Caki2 (cell line): Measurements from ENCODE around the gene MAP2K4. TPM values are rescaled to one million over a fixed set of nuclear protein-coding genes. Genes with fewer than 3 reads are reported as not detected.
"Not testable (repeated sequence)": the region's sequence is repeated elsewhere in the genome, so short reads cannot be mapped to it uniquely, and the experiment has no call there.

Source experiments
- DNase-seq: peaks from one replicate; pipeline ENCODE4 v3.0.0-alpha.2; 2015; ENCODE audit warnings: low read depth
- in situ Hi-C: cut with HindIII; loops from 2 replicates; pipeline ENCODE4 v1.10.0; 2016; ENCODE audit warnings: low sequenced_read_pairs, low pct_unique_long_range_greater_than_20kb, mixed read lengths
- total RNA-seq: library from RNA; depleted of rRNA; stranded (reverse); fragments of >200 nt; shearing (Covaris generic); gene quantifications from 2 replicates; pipeline ENCODE4 v1.2.3, GENCODE V29; 2014; ENCODE audit warnings: low replicate concordance

The MAP2K4 gene
- total RNA-seq, 1 experiment from 2014 or later = 20.2 TPM

GRCh38 chr17:12118617-12119016 lies 97.9 kb downstream of the MAP2K4 start:
- no peak for DNase-seq
- in situ Hi-C loops = no loop called here

DNA sequence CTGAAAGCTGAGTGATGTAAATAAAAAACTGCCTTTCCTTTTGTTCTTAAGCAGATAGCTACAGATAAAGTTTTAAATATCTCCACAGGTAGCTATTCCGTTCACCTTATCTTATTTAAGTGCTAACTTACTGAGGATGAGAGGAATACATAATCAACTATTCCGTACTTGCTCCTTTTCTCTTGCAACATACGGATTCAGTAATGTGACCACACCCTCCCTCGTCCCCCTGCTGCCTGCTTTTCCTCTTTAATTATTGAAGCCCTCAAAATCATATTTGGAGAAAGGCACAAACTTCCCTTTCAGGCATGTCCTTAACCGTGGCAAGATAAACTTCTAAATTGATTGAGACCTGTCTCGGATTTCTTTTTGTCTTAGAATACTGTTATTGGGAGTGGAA lies 101.4 kb downstream of the MAP2K4 start:
- in situ Hi-C loops = no loop called here
- no peak for DNase-seq

DNA sequence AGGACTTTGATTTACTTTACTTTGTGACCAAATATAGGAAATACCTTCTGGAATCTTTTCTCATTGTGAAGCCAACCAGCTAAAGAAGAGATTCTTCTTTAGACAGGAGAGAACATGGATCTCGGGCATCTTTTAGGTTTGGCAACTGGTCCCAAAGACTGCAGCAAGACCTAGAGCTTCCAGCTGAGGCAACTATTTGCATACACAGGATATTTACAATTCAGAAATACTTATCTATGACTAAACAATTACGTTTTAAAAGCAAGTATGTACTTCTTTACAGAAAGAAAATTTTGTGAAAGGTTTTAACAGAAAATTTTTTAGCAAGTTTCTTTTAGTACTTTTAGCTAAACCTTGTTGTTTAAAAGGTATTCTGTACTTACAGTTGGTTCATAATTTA lies 106.5 kb downstream of the MAP2K4 start:
- DNase-seq = no peak
- in situ Hi-C loops = no loop called here

DNA sequence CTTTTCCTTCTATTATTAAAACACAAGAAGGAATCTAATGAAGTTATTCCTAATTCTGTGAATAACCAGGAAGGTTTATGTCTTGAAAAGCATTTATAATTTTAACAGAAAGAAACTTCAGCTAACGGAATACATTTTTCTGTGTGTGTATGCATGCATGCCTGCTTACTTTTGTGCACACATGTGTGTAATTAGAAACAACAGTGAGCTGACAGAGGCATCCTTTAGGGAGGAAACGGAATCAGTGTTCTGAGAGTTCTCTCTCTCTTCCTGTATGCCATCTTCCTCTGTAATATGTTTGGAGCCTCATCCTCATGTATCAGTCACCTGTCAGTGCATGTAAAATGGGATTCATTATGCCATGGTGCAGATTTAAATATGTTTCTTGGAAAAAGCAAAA lies 107.0 kb downstream of the MAP2K4 start:
- no peak for DNase-seq
- in situ Hi-C loops = no loop called here

DNA sequence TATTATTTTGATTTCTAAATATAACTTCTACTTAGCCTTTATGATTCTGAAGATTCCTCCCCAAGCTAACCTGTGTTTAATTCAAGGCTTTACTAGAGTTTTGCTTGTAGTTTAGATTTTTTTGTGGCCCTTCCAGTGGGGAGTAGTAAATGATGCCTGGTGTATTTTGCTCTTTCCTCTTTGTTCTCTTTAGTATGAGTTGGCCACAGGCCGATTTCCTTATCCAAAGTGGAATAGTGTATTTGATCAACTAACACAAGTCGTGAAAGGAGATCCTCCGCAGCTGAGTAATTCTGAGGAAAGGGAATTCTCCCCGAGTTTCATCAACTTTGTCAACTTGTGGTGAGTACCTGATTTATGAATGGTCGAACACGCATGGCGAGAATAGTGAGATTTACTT lies 108.3 kb downstream of the MAP2K4 start:
- DNase-seq = no peak
- in situ Hi-C loops = no loop called here

- in situ Hi-C loops = no loop called here
- DNase-seq = no peak
Measured at GRCh38 chr17:12133183-12133582, 112.5 kb downstream of the MAP2K4 start.

GRCh38 chr17:12134101-12134500 lies 113.4 kb downstream of the MAP2K4 start:
- in situ Hi-C loops = no loop called here
- DNase-seq = no peak

DNA sequence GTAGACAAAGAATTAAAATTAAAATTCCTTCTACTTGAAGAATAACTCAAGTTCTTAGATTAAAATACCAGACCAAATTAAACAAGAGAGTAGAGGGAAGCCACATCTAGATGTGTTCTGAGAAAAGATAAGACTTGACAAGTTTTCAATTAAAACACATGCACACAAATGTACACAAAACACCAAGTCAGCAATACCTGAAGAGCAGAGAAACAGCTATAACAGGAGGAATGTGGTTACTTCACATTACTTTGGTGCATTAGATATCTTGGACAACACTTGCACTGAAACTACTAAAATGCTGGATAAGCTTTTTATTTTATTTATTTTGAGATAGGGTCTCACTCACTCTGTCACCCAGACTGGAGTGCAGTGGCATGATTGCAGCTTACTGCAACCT lies 113.9 kb downstream of the MAP2K4 start:
- no peak for DNase-seq
- in situ Hi-C loops = no loop called here

DNA sequence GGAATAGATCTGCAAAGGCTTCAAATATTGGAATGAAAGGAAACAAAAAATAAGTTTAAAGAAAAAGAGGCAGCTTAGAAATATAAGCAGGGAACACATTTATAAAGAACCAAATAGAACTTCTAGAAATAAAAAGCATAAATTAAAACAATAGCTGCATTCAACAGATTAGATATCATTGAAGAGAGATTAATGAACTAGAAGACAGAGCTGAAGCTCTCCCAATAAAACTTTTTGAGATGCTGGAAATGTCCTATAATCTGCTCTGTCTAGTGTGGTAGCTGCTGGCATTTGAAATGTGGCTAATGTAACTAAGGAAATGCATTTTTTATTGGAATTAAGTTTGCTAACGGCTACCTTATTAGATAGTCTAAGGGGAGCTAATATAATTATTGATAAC lies 115.6 kb downstream of the MAP2K4 start:
- DNase-seq = no peak
- in situ Hi-C loops = no loop called here

DNA sequence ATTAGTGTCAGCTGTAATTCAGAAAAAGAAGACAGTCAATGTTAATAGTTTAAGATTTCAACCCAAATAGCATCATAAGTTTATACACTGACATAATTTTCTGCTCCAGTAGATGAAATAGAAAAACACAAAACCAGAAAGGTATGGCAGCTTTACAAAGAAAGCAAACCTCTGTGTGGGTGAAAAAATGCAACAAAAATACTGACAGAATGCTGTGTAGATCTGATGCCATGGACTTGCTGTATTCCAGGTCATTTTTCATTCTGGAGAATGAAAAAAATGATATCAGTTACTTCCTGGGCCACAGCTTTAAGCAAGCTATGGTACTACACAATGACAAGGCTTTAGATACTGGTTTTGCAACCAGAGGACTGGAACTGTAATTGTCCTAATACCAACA lies 116.0 kb downstream of the MAP2K4 start:
- no peak for DNase-seq
- in situ Hi-C loops = no loop called here

GRCh38 chr17:12137859-12138258 lies 117.2 kb downstream of the MAP2K4 start:
- in situ Hi-C loops = no loop called here

DNA sequence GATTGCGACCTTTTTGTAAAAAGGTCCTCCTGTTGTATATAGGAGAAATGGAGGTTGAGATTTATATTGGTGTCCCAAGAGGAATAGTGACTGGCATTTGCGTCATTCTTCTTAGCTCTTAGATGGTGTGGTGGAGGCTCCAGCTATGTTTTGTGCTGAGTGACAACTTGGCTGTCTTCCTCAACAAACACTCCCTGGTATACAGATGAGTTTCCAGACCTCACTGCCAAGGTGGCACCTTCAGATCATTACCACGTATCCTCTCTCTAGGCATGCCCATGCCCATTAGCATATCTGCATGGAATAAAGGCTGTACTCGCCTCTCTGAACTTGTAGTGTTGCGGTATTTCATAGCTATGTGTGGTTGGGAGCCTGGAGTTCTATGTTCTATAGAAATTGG lies 120.0 kb downstream of the MAP2K4 start:
- DNase-seq = no peak
- in situ Hi-C loops = no loop called here

More at GRCh38 chr17:12137859-12138258, 117.2 kb downstream of the MAP2K4 start:
- no peak for DNase-seq

- in situ Hi-C loops = not testable (repeated sequence)
Measured at GRCh38 chr17:12162187-12162586, 141.5 kb downstream of the MAP2K4 start.

DNA sequence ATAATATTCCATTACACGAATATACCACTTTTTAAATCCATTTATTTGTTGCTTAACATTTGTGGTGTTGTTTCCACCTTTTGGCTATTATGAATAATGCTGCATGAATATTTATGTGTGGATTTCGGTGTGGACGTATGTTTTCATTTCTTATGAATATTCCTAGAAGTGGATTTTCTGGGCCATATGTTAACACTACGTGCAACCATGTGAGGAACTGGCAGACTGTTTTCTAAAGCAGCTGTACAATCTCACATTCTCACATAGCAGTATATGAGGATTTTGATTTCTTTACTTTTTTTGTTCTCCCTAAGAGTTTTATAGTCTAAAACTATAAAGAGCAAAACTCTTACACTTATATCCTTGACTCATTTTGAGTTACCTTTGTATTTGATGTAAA lies 143.4 kb downstream of the MAP2K4 start:
- no peak for DNase-seq

More at GRCh38 chr17:12162187-12162586, 141.5 kb downstream of the MAP2K4 start:
- not testable (repeated sequence) for DNase-seq

GRCh38 chr17:12178644-12179330 lies 158.1 kb downstream of the MAP2K4 start:
- in situ Hi-C loops = no loop called here
- DNase-seq = no peak

More for the DNA sequence above, 143.4 kb downstream of the MAP2K4 start:
- in situ Hi-C loops = no loop called here

GRCh38 chr17:12180644-12181261 lies 160.1 kb downstream of the MAP2K4 start:
- DNase-seq = peak; percentile 27
- in situ Hi-C loops = no loop called here

DNA sequence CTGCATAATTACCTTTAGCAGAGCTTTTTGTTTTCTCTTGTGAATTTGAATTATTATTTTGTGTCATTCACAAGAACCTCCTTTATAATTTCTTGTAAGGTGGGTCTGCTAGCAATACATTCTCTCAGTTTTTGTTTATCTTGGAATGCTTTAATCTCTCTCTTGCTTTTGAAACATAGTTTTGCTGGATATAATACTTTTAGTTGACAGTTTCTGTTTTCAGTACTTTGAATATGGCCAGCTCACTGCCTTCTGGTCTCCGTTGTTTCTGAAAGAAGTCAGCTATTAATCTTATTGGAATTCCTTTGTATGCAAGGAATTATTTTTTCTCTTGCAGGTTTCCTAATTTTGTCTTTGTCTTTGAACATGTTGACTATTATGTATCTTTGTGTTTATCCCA lies 167.0 kb downstream of the MAP2K4 start:
- in situ Hi-C loops = no loop called here
- DNase-seq = no peak

DNA sequence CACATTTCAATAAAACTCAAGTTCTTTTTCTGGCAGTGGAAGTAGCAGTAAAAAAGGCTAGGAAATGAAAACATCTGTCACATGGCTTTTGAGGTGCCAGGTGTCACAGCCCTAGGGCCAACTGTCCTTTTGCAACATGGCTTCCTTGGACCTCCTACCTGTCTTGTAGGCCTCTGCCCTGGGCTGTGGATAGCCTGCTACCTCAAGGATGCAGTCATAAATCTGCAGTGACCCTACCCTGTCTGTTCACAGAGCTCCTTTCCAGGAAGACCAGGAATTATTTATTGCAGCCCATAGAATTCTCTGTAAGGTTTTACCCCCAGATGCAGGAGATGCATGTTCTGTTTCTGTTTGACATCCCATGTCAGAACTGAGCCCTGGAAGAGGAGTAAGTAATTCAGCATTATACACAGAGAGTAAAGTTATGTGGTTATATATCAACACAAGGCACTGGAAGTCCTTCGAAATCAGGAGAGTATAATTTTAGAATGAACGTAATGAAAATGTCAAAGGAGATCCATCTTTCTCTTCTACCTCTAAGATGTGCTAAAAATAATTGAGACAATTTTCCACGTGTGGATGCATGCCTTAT lies 172.6 kb downstream of the MAP2K4 start:
- in situ Hi-C loops = no loop called here
- no peak for DNase-seq
